ENCODE results near the gene RRP12. TPM values are rescaled to one million over a fixed set of nuclear protein-coding genes. Genes with fewer than 3 reads are reported as not detected.

Gene RRP12
- total RNA-seq, 4 donors from 2014 or later = 14.6 to 30.9 (median 22.6) TPM

DNA sequence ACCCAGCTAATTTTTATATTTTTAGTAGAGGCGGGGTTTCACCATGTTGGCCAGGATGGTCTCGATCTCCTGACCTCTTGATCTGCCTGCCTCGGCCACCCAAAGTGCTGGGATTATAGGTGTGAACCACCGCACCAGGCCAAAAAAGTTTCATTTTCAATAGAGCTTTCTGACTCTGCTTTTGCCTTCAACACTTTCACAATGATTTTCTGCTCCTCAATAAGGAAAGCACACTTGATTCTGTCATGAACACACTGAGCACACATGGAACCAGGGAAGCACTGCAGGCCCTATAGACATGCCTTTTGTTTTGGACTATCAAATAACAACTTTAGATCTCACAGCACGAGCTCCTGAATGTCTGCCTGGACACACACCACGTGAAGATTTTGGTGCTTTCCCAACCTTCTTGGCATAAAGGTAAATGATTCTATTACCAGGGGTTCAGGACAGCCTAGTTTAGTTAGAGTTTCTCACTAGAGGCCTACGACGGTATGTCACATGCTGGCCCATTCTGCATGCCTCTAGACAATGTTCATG is 8.0 kb downstream of the RRP12 start:
- H3K4me3 ChIP-seq (ENCODE audit: low read depth, poor library complexity, severe bottlenecking) = no peak overlapping the region
- DNase-seq (ENCODE audit: low spot score in 2 of 2) = no peak
- no peak for TF ChIP-seq CTCF (IDR thresholded peaks at IDR 0.05)
- TF ChIP-seq POLR2A (IDR thresholded peaks at IDR 0.05) = no peak
- intact Hi-C loops (cut with DNase I; ENCODE audit: low total_unique reads) = no loop called here
- 91 to 94% methylated on average over 8 of the region's 8 CpGs for WGBS, 2 donors

DNA sequence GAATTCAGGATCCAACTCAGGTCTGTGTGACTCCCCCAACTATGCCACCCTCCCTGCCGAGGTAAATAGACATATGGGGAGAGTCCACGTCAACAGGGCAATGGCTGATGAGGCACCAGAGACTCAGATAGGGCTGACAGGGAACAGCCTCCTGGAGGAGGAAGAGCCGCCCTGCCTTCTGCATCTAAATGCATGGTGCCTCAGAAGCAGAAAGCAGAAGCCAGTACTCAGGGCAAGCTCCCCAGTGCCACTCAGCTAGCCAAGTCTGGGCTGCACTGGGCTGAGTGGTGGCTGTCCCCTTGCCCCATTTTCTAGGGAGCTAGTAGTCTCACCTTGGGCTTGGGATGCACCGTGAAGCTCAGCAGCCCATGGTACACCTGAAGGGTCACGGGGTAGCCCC is 11.0 kb downstream of the RRP12 start:
- H3K4me3 ChIP-seq (ENCODE audit: low read depth, poor library complexity, severe bottlenecking) = no peak overlapping the region
- intact Hi-C loops (cut with DNase I; ENCODE audit: low total_unique reads) = no loop called here
- WGBS, 2 donors = 97 to 98% methylated on average over 5 of the region's 5 CpGs
- TF ChIP-seq CTCF (IDR thresholded peaks at IDR 0.05) (no peak), POLR2A (IDR thresholded peaks at IDR 0.05) (no peak)
- DNase-seq (ENCODE audit: low spot score in 2 of 2) = no peak

DNA sequence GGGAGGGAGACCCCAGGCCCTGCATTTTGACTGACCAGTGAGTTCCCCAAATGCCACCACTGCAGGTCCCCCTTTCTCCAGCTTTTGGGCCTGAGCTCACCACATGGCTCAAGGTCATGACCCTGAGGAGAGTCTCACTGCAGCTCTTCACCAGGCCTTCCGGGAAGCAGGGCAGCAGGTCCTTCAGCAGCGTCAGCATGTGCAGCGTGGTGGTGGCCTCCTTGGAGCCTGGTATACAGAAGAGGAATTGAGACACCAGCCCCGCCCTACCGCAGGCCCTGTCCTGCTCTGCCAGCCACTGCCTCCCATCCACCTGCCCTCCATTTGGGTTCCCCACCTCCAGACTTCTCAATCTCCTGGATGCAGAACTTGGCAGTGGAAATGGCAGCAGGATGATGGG is 13.0 kb downstream of the RRP12 start:
- intact Hi-C loops (cut with DNase I; ENCODE audit: low total_unique reads) = no loop called here
- no peak for DNase-seq (ENCODE audit: low spot score in 2 of 2)
- H3K4me3 ChIP-seq (ENCODE audit: low read depth, poor library complexity, severe bottlenecking) = no peak overlapping the region
- WGBS, 2 donors = 86 to 92% methylated on average over 5 of the region's 5 CpGs
- TF ChIP-seq POLR2A (IDR thresholded peaks at IDR 0.05) (no peak), CTCF (IDR thresholded peaks at IDR 0.05) (no peak)

GRCh38 chr10:97385565-97385964 is 15.6 kb downstream of the RRP12 start:
- 96 to 99% methylated on average over 7 of the region's 7 CpGs for WGBS, 2 donors
- DNase-seq (ENCODE audit: low spot score in 2 of 2) = no peak
- no peak overlapping the region for H3K4me3 ChIP-seq (ENCODE audit: low read depth, poor library complexity, severe bottlenecking)
- intact Hi-C loops (cut with DNase I; ENCODE audit: low total_unique reads) = no loop called here
- no peak for TF ChIP-seq CTCF (IDR thresholded peaks at IDR 0.05)
- no peak for TF ChIP-seq POLR2A (IDR thresholded peaks at IDR 0.05)

DNA sequence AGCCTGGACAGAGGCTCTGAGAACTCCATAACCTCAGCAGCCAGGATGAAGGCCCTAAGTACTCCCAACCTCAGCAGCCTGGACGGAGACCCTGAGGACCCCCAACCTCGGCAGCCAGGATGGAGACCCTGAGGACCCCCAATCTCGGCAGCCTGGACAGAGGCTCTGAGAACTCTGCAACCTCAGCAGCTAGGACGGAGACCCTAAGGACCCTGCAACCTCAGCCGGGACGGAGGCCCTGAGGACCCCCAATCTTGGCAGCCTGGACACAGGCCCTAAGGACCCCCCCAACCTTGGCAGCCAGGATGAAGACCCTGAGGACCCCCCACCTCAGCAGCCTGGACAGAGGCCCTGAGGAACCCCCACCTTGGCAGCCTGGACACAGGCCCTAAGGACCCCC is 16.5 kb downstream of the RRP12 start:
- 92 to 94% methylated on average over 2 to 5 of the region's 6 CpGs for WGBS, 2 donors
- TF ChIP-seq POLR2A (IDR thresholded peaks at IDR 0.05) (no peak), CTCF (IDR thresholded peaks at IDR 0.05) (no peak)
- H3K4me3 ChIP-seq (ENCODE audit: low read depth, poor library complexity, severe bottlenecking) = no peak overlapping the region
- DNase-seq (ENCODE audit: low spot score in 2 of 2) = no peak
- intact Hi-C loops (cut with DNase I; ENCODE audit: low total_unique reads) = no loop called here

DNA sequence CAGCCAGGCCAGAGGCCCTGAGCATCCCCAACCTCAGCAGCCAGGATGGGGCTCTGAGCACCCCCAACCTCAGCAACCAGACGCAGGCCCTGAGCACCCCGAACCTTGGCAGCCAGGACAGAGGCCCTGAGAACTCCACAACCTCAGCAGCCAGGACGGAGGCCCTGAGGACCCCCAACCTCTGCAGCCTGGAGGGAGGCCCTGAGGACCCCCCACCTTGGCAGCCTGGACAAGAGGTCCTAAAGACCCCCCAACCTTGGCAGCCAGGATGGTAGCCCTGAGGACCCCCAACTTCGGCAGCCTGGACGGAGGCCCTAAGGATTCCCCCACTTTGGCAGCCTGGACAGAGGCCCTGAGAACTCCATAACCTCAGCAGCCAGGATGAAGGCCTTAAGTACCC is 17.0 kb downstream of the RRP12 start:
- WGBS, 2 donors = 80 to 100% methylated on average over 1 to 2 of the region's 5 CpGs
- no peak overlapping the region for H3K4me3 ChIP-seq (ENCODE audit: low read depth, poor library complexity, severe bottlenecking)
- DNase-seq (ENCODE audit: low spot score in 2 of 2) = no peak
- intact Hi-C loops (cut with DNase I; ENCODE audit: low total_unique reads) = no loop called here
- TF ChIP-seq POLR2A (IDR thresholded peaks at IDR 0.05) (no peak), CTCF (IDR thresholded peaks at IDR 0.05) (no peak)
